ENCODE measurements around the gene WNT7A. TPM values are rescaled to one million over a fixed set of nuclear protein-coding genes. Genes with fewer than 3 reads are reported as not detected.

Gene WNT7A
- total RNA-seq, 2 donors from 2014 or later = 0.11 TPM; not detected in 1

DNA sequence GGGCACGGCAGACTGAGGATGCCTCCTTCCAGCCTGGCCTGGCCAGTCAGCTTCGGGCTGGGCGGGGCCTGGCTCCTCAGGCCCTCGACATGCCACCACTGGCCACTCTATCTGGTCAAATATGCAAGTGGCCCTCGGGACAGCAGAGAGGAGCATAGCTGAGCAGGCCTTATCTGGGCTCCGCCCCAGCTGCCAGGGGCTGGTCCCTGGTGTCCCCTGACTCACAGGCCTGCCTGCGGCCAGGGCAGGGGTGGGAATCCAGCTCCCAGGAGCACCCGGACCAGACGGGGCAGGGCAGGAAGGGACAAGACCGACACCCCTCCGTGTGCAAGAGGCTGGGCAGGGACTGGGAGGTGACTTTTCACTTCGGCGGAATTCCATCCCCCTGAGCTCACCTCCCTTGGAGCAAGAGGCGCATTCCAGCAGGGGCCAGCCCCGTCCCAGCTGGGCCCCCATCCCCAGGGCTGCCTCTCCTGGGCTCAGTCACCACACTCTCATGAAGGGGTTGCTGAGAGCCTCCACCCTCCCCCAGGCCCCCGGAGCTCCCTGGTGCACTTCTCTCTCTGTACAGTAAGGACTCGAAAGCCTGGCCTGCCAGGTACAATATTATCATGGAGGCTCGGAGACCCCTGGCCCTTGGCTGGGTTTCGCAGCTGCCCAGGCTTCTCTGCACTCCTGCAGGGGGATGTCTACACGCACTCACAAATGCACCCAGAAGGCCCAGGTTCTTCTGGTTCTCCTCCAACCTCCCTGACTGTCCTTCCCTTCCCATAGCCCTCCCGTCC, 29.5 kb downstream of the WNT7A start:
- H3K36me3 ChIP-seq = no peaks in the 10 kb centered on the region
- TF ChIP-seq POLR2AphosphoS5 (IDR thresholded peaks at IDR 0.05) (no peak), POLR2A (IDR thresholded peaks at IDR 0.05) (peak; percentile 23)
- TF ChIP-seq, protein P1, sequence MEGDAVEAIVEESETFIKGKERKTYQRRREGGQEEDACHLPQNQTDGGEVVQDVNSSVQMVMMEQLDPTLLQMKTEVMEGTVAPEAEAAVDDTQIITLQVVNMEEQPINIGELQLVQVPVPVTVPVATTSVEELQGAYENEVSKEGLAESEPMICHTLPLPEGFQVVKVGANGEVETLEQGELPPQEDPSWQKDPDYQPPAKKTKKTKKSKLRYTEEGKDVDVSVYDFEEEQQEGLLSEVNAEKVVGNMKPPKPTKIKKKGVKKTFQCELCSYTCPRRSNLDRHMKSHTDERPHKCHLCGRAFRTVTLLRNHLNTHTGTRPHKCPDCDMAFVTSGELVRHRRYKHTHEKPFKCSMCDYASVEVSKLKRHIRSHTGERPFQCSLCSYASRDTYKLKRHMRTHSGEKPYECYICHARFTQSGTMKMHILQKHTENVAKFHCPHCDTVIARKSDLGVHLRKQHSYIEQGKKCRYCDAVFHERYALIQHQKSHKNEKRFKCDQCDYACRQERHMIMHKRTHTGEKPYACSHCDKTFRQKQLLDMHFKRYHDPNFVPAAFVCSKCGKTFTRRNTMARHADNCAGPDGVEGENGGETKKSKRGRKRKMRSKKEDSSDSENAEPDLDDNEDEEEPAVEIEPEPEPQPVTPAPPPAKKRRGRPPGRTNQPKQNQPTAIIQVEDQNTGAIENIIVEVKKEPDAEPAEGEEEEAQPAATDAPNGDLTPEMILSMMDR (IDR thresholded peaks at IDR 0.05) = no peak
- no peaks in the 10 kb centered on the region for H3K27me3 ChIP-seq (replicated peaks; ENCODE audit: insufficient read depth)
- no peaks in the 10 kb centered on the region for H3K4me1 ChIP-seq (replicated peaks)
- no peak overlapping the region for H3K27ac ChIP-seq
- no peak overlapping the region for H3K4me3 ChIP-seq
- intact Hi-C loops (cut with DNase I) = no loop called here
- 44% methylated on average over 18 of the region's 21 CpGs for WGBS
- DNase-seq (ENCODE audit: low spot score) = peak; percentile 12
- H3K9me3 ChIP-seq = no peaks in the 10 kb centered on the region

DNA sequence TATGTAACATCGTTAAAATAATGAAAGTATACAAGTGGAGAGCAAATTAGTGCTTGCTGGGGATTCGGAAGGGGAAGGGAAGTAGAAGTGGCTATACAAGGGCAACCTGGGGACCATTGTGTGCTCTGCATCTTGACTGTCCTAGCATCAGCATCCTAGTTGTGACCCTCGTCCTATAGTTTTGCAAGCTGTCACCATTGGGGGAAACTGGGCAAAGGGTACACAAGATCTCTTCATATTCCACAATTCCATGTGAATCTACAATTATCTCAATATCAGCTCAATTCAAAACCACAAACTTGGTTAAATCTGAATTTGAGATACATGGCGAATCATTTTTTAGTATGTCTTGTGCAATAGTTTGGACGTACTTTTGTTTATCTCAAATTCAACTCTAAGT, 30.9 kb downstream of the WNT7A start:
- H3K27me3 ChIP-seq (replicated peaks; ENCODE audit: insufficient read depth) = no peaks in the 10 kb centered on the region
- H3K4me3 ChIP-seq = no peak overlapping the region
- intact Hi-C loops (cut with DNase I) = no loop called here
- no peaks in the 10 kb centered on the region for H3K9me3 ChIP-seq
- TF ChIP-seq, protein P1 (IDR thresholded peaks at IDR 0.05) = no peak
- no peak for TF ChIP-seq POLR2A (IDR thresholded peaks at IDR 0.05)
- TF ChIP-seq POLR2AphosphoS5 (IDR thresholded peaks at IDR 0.05) = no peak
- H3K36me3 ChIP-seq = no peaks in the 10 kb centered on the region
- H3K4me1 ChIP-seq (replicated peaks) = no peaks in the 10 kb centered on the region
- WGBS = 89% methylated on average over 5 of the region's 5 CpGs
- H3K27ac ChIP-seq = no peak overlapping the region
- no peak for DNase-seq (ENCODE audit: low spot score)

DNA sequence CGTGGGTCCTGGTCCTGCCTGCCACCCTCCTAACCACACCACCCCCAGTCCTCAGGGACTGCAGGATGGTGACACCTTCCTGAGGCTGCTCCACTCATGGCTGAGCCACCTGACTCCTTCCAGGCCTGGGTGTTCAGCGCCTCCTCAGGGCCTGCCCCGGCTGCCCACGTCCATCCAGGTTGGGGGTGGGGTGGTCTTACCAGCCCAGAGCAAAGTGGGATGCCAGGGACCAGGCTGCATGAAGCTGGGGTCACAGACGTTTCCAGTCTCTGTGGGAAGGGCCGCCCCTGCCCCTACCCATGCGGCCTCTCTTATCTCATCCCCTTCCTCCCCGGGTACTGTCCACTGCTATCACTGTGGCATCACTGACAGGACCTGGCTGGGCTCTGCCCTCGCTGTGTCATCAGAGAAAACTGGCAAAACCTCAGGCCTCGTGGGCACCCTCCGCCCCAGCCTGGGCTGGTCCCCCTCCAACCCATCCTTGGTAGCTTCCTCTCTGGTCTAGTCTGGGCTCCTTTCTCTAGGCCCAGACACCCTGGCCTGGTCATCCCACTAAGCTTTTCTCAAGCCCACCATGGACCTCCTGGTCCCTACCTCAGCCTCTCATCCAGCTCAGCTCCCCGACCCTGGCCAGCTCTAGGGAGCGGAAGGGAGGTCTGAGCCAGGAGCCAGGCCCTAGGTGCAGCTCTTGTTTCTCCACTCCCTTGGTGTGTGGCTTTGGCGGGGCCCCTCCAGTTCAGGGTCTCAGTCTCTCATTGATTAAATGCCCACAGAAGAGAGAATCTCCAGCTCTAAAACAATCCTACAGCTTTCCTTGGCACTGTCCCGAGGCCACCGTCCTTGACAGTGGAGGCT, 32.9 kb downstream of the WNT7A start:
- intact Hi-C loops (cut with DNase I) = no loop called here
- no peaks in the 10 kb centered on the region for H3K27me3 ChIP-seq (replicated peaks; ENCODE audit: insufficient read depth)
- no peaks in the 10 kb centered on the region for H3K4me1 ChIP-seq (replicated peaks)
- no peak overlapping the region for H3K27ac ChIP-seq
- TF ChIP-seq, protein P1 (IDR thresholded peaks at IDR 0.05) = no peak
- no peak for TF ChIP-seq POLR2A (IDR thresholded peaks at IDR 0.05)
- TF ChIP-seq POLR2AphosphoS5 (IDR thresholded peaks at IDR 0.05) = no peak
- H3K4me3 ChIP-seq = no peak overlapping the region
- 79% methylated on average over 16 of the region's 16 CpGs for WGBS
- DNase-seq (ENCODE audit: low spot score) = no peak
- no peaks in the 10 kb centered on the region for H3K9me3 ChIP-seq
- no peaks in the 10 kb centered on the region for H3K36me3 ChIP-seq

DNA sequence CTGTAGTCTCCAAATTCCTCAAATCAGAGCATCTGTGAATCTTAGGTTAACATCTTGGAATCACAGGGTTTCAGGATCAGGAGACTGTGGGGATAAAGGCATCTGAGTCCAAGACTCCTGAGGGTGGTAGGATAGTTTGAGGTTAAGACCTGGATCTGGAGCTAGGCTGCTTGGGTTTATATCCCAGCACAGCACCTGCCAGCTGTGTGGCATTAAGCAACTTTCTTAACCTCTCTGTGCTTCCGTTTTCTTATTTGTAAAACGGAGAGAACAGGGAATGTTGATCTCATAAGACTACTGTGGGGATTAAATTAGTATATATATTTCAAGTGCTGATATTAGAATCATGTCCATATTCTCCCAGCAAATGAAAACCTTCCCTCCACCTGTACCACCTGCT, 33.6 kb downstream of the WNT7A start:
- TF ChIP-seq POLR2AphosphoS5 (IDR thresholded peaks at IDR 0.05) (no peak), POLR2A (IDR thresholded peaks at IDR 0.05) (no peak)
- TF ChIP-seq, protein P1 (IDR thresholded peaks at IDR 0.05) = no peak
- Histone ChIP-seq H3K27me3 (replicated peaks; ENCODE audit: insufficient read depth) (no peaks in the 10 kb centered on the region), H3K4me3 (no peak overlapping the region), H3K36me3 (no peaks in the 10 kb centered on the region), H3K9me3 (no peaks in the 10 kb centered on the region), H3K4me1 (replicated peaks) (no peaks in the 10 kb centered on the region), H3K27ac (no peak overlapping the region)
- 80% methylated on average over 2 of the region's 2 CpGs for WGBS
- DNase-seq (ENCODE audit: low spot score) = no peak
- intact Hi-C loops (cut with DNase I) = no loop called here

Data from prostate gland (tissue), 2 donors.